Uterus (tissue), 2 donors: Measurements from ENCODE around the gene TTC39B.

Source experiments
- POLR2A ChIP-seq, 2 donors: fragments of 450-650 bp; IDR thresholded peaks; one replicate each; pipeline ENCODE4 v1.6.1; 2016; ENCODE audit warnings: antibody characterized with exemption in 2 of 2, mild to moderate bottlenecking in 1 of 2, moderate library complexity in 1 of 2
- TF ChIP-seq, protein P1 (sequence below), 4 experiments: fragments of 200-600 bp in 2 of 4; fragments of 450-650 bp in 2 of 4; sonication (generic) in 2 of 4; IDR thresholded peaks; one replicate each; pipeline ENCODE4 v1.5.1; 2016 to 2019; ENCODE audit warnings: antibody characterized with exemption in 4 of 4, mild to moderate bottlenecking in 2 of 4, moderate library complexity in 1 of 4

DNA sequence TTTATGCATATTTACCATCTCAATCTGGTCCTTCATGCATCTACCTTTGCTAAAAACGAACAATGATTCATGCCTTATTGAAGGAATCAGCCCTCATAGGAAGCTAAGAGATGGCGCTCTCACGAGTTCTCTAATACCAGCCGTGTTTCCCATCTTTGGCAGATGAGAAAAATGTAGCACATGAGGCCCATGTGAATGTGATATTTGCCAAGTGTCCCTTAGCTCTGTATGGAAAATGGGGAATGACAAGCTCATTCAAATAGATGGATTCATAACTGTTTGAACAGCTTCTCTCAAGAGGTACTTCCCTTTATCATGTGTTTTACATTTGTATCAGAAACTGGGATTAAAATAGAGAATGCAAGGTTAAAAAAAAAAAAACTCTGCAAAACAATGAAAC lies 66.1 kb downstream of the TTC39B start:
- TF ChIP-seq, protein P1, sequence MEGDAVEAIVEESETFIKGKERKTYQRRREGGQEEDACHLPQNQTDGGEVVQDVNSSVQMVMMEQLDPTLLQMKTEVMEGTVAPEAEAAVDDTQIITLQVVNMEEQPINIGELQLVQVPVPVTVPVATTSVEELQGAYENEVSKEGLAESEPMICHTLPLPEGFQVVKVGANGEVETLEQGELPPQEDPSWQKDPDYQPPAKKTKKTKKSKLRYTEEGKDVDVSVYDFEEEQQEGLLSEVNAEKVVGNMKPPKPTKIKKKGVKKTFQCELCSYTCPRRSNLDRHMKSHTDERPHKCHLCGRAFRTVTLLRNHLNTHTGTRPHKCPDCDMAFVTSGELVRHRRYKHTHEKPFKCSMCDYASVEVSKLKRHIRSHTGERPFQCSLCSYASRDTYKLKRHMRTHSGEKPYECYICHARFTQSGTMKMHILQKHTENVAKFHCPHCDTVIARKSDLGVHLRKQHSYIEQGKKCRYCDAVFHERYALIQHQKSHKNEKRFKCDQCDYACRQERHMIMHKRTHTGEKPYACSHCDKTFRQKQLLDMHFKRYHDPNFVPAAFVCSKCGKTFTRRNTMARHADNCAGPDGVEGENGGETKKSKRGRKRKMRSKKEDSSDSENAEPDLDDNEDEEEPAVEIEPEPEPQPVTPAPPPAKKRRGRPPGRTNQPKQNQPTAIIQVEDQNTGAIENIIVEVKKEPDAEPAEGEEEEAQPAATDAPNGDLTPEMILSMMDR (IDR thresholded peaks at IDR 0.05): no peak
- TF ChIP-seq POLR2A (IDR thresholded peaks at IDR 0.05): no peak
